HCT116 (cell line): Measurements from ENCODE around the gene HIF1A. TPM values are rescaled to one million over a fixed set of nuclear protein-coding genes. Genes with fewer than 3 reads are reported as not detected.

Source experiments
- ATAC-seq: fragments of 200-7000 bp; cut with Tn5 transposase; 2 replicates; pipeline ENCODE4 v1.9.1; 2020; ENCODE audit warnings: mild to moderate bottlenecking, moderate library complexity
- BruUV-seq: library from RNA; stranded (reverse); fragments of 400-500 nt; replicated peaks from 2 replicates; lab custom pipeline; 2021; lab: Mats Ljungman, UMichigan
- CTCF ChIA-PET: fragments of 300-600 bp; sonication (Branson Sonifier 250); formaldehyde crosslinking; loops from one replicate; lab custom pipeline; 2021; ENCODE audit warnings: antibody characterized with exemption; lab: Charles Lee
- POLR2A ChIA-PET: fragments of 300-600, 350-600 bp; sonication (Branson Sonifier 250); formaldehyde crosslinking; loops from one replicate; lab custom pipeline; 2021; ENCODE audit warnings: antibody characterized with exemption; lab: Charles Lee
- RAD21 ChIA-PET, 2 experiments: fragments of 300-600 bp; sonication (Branson Sonifier 250); formaldehyde crosslinking; loops; one replicate each; lab custom pipeline; 2023; ENCODE audit warnings: low total read pairs in 2 of 2; ENCODE audit not compliant: uncharacterized antibody in 2 of 2, unreplicated experiment in 2 of 2, low non-redundant PET in 1 of 2; lab: Charles Lee
- DNase-seq: peaks from one replicate; pipeline ENCODE4 v3.0.0-alpha.2; 2010; ENCODE audit warnings: low read depth, low spot score
- H2AFZ ChIP-seq: fragments of 200-600 bp; shearing (Covaris generic), sonication (generic); 2 replicates; pipeline ENCODE4 v1.6.1; 2017; ENCODE audit warnings: low read depth, mixed run types, mixed read lengths, antibody characterized with exemption, low read length; ENCODE audit not compliant: poor library complexity, severe bottlenecking
- H3K27ac ChIP-seq: 2 replicates; pipeline ENCODE4 v1.5.1; 2012; ENCODE audit warnings: low read depth, low read length
- H3K27me3 ChIP-seq: fragments of 200-600 bp; sonication (generic); 2 replicates; pipeline ENCODE4 v1.6.1; 2016; ENCODE audit warnings: mixed run types, low read length, mixed read lengths; ENCODE audit not compliant: insufficient read depth
- H3K36me3 ChIP-seq, 2 experiments: fragments of 200-500 bp in 1 of 2; fragments of 200-600 bp in 1 of 2; sonication (Bioruptor generic) in 1 of 2; sonication (generic) in 1 of 2; 2 replicates each; pipeline versions ENCODE4 v1.5.1 to v1.6.1; 2014 to 2016; ENCODE audit warnings: low read length in 2 of 2, inconsistent platforms in 1 of 2, mixed read lengths in 1 of 2, mixed run types in 1 of 2; ENCODE audit not compliant: insufficient read depth in 2 of 2, control insufficient read depth in 1 of 2
- H3K4me1 ChIP-seq, 2 experiments: fragments of 200-600 bp in 1 of 2; sonication (generic) in 1 of 2; 2 replicates each; pipeline versions ENCODE4 v1.5.1 to v1.6.1; 2012 to 2017; ENCODE audit warnings: low read length in 2 of 2, inconsistent platforms in 1 of 2, mild to moderate bottlenecking in 1 of 2, mixed read lengths in 1 of 2, mixed run types in 1 of 2, moderate library complexity in 1 of 2; ENCODE audit not compliant: insufficient read depth in 2 of 2, control insufficient read depth in 1 of 2
- H3K4me2 ChIP-seq: fragments of 200-600 bp; sonication (generic); 2 replicates; pipeline ENCODE4 v1.6.1; 2017; ENCODE audit warnings: mixed run types, low read length, mixed read lengths
- H3K4me3 ChIP-seq, 2 experiments: fragments of 200-600 bp in 1 of 2; sonication (generic) in 1 of 2; replicated peaks in 1 of 2; 2 replicates each; pipeline ENCODE4 v1.5.1; 2011 to 2016; ENCODE audit warnings: low read length in 2 of 2, control low read depth in 1 of 2, low read depth in 1 of 2, mild to moderate bottlenecking in 1 of 2, mixed read lengths in 1 of 2, mixed run types in 1 of 2
- H3K79me2 ChIP-seq: fragments of 200-600 bp; sonication (generic); 2 replicates; pipeline ENCODE4 v1.6.1; 2017; ENCODE audit warnings: mild to moderate bottlenecking, mixed run types, low read length, moderate library complexity, mixed read lengths; ENCODE audit not compliant: insufficient read depth
- H3K9ac ChIP-seq: fragments of 200-600 bp; sonication (generic); 2 replicates; pipeline ENCODE4 v1.6.1; 2016; ENCODE audit warnings: low read length, mixed read lengths
- H3K9me2 ChIP-seq: fragments of 200-600 bp; sonication (generic), shearing (Covaris generic); 2 replicates; pipeline ENCODE4 v1.6.1; 2017; ENCODE audit warnings: mixed run types, mild to moderate bottlenecking, moderate library complexity; ENCODE audit not compliant: insufficient read depth
- H3K9me3 ChIP-seq, 2 experiments: fragments of 200-500 bp in 1 of 2; fragments of 200-600 bp in 1 of 2; sonication (Bioruptor generic) in 1 of 2; sonication (generic) in 1 of 2; 2 replicates each; pipeline ENCODE4 v1.6.1; 2014 to 2017; ENCODE audit warnings: low read length in 2 of 2, mixed read lengths in 2 of 2, inconsistent platforms in 1 of 2, low read depth in 1 of 2, mild to moderate bottlenecking in 1 of 2, mixed run types in 1 of 2, moderate library complexity in 1 of 2; ENCODE audit not compliant: control insufficient read depth in 1 of 2, insufficient read depth in 1 of 2
- H4K20me1 ChIP-seq: fragments of 200-600 bp; sonication (generic), shearing (Covaris generic); 2 replicates; pipeline ENCODE4 v1.6.1; 2017; ENCODE audit warnings: mixed run types, mild to moderate bottlenecking, moderate library complexity; ENCODE audit not compliant: insufficient read depth
- CBX3 ChIP-seq: IDR thresholded peaks from 2 replicates; pipeline ENCODE4 v1.6.1; 2012; ENCODE audit warnings: low read depth
- CEBPB ChIP-seq: IDR thresholded peaks from 2 replicates; pipeline ENCODE4 v1.6.1; 2012; ENCODE audit warnings: low read depth
- EGR1 ChIP-seq: IDR thresholded peaks from 2 replicates; pipeline ENCODE4 v1.6.1; 2012; ENCODE audit warnings: low read depth
- EZH2 ChIP-seq: fragments of 200-600 bp; sonication (generic); IDR thresholded peaks from 2 replicates; pipeline ENCODE4 v1.6.1; 2017; ENCODE audit warnings: antibody characterized with exemption, mixed run types
- EZH2phosphoT487 ChIP-seq: fragments of 200-600 bp; IDR thresholded peaks from 2 replicates; pipeline ENCODE4 v1.6.1; 2018; ENCODE audit warnings: antibody characterized with exemption, borderline replicate concordance
- POLR2AphosphoS5 ChIP-seq: IDR thresholded peaks from 2 replicates; pipeline ENCODE4 v1.6.1; 2011; ENCODE audit warnings: mild to moderate bottlenecking, low read depth, low read length, moderate library complexity
- RAD21 ChIP-seq: IDR thresholded peaks from 2 replicates; pipeline ENCODE4 v1.6.1; 2012; ENCODE audit warnings: low read depth, mild to moderate bottlenecking
- SP1 ChIP-seq: IDR thresholded peaks from 2 replicates; pipeline ENCODE4 v1.6.1; 2012; ENCODE audit warnings: low read depth
- YY1 ChIP-seq: IDR thresholded peaks from 2 replicates; pipeline ENCODE4 v1.6.1; 2011; ENCODE audit warnings: low read length, low read depth, moderate library complexity, mild to moderate bottlenecking; ENCODE audit not compliant: insufficient replicate concordance; ENCODE audit errors: extremely low read depth
- ZFX ChIP-seq: fragments of 450-650 bp; IDR thresholded peaks from 2 replicates; pipeline ENCODE4 v1.6.1; 2017
- ZNF274 ChIP-seq: fragments of 200-500 bp; sonication (Bioruptor generic); IDR thresholded peaks from 2 replicates; pipeline ENCODE4 v1.6.1; 2014; ENCODE audit warnings: mild to moderate bottlenecking, low read depth, low read length, inconsistent platforms
- intact Hi-C: fragments of 100-400 bp; cut with micrococcal nuclease; formaldehyde crosslinking; loops from 2 replicates; pipeline ENCODE4 v1.10.0; 2022
- total RNA-seq: library from RNA; stranded (reverse); gene quantifications from one replicate; pipeline ENCODE4 v1.2.1, GENCODE V29; 2021; ENCODE audit not compliant: unreplicated experiment
- TF ChIP-seq, protein P1 (sequence below): IDR thresholded peaks from 2 replicates; pipeline ENCODE4 v1.6.1; 2012; ENCODE audit warnings: low read depth
- TF ChIP-seq, protein P2 (sequence below), 3 experiments: fragments of 200-600 bp in 1 of 3; sonication (generic) in 1 of 3; IDR thresholded peaks in 2 of 3; conservative IDR thresholded peaks in 1 of 3; 2 replicates each; pipeline ENCODE4 v1.5.1; 2012 to 2017; ENCODE audit warnings: low read depth in 2 of 3, low read length in 2 of 3, antibody characterized with exemption in 1 of 3, borderline replicate concordance in 1 of 3, control low read depth in 1 of 3, mild to moderate bottlenecking in 1 of 3, mixed read lengths in 1 of 3, mixed run types in 1 of 3, moderate library complexity in 1 of 3; ENCODE audit not compliant: insufficient read depth in 1 of 3

Gene HIF1A
- total RNA-seq, 1 experiment from 2014 or later, result 113 TPM

DNA sequence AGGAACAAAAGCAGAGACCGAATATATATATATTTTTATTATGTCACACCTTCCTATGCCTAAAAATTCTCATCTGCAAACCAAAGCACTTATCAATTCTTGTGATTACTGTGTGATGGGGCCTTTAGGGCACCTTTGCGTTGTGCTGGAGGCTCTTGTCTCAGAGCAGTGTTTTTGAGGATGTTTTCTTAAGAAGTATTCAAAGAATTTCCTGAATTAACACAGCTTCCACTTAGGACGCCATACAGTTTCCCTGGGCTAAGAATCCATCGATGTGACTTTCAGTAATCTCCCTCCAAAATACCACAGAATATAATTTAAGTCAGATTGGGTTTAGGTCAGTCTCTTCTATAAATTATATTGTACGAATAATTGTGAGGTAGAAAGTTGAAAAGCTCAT, 22.0 kb upstream of the HIF1A start:
- CTCF ChIA-PET, result no interaction called here
- H3K4me3 ChIP-seq, result no peak overlapping the region
- H3K9me3 ChIP-seq, result no peaks in the 10 kb centered on the region
- BruUV-seq, result no TSS peak
- H3K79me2 ChIP-seq, result no peaks in the 10 kb centered on the region
- H2AFZ ChIP-seq, result no peak overlapping the region
- TF ChIP-seq SP1 (no peak), RAD21 (no peak), YY1 (no peak), EZH2 (no peak)
- TF ChIP-seq, all 23 proteins: peak for 0
- Histone ChIP-seq H3K27ac (no peak overlapping the region), H3K36me3 (no peaks in the 10 kb centered on the region), H3K9ac (no peak overlapping the region), H3K27me3 (no peaks in the 10 kb centered on the region), H3K9me2 (no peaks in the 10 kb centered on the region), H4K20me1 (no peaks in the 10 kb centered on the region), H3K4me1 (peaks cover 0 to 3% of the 10 kb centered on the region in 2 experiments; a peak in 1 of 4 replicates), H3K4me2 (no peak overlapping the region)
- no peak for DNase-seq
- ATAC-seq, result no peak
- RAD21 ChIA-PET, result no interaction called here
- POLR2A ChIA-PET, result no interaction called here
- intact Hi-C loops, result no loop called here

DNA sequence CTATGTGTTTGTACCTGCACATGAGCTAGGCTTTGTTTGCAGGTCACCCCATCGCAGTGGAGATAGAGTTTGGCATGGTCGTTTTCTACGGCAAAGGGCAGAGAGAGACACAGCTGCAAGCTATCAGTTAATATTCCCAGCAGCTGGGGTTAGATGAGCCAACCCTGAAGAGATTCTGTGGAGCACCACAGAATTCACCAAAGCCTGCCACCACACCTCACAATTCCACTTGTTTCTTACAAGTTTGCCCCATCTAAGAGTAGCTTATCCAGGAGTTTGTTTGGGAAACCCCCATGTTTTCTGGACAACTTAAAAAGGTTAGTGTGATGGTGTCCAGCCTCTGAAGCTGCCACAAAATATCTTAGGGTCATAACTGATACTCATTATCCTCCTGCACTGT, 20.0 kb upstream of the HIF1A start:
- ChIA-PET RAD21 (no interaction called here), CTCF (no interaction called here), POLR2A (no interaction called here)
- Histone ChIP-seq H3K4me2 (no peak overlapping the region), H3K9me2 (no peaks in the 10 kb centered on the region), H2AFZ (no peak overlapping the region), H3K27me3 (no peaks in the 10 kb centered on the region), H3K4me3 (no peak overlapping the region), H3K9me3 (no peaks in the 10 kb centered on the region), H3K79me2 (no peaks in the 10 kb centered on the region), H4K20me1 (no peaks in the 10 kb centered on the region), H3K27ac (no peak overlapping the region), H3K36me3 (no peaks in the 10 kb centered on the region), H3K4me1 (no peaks in the 10 kb centered on the region), H3K9ac (no peak overlapping the region)
- DNase-seq, result no peak
- TF ChIP-seq YY1, result no peak
- TF ChIP-seq ZFX, result no peak
- no peak for TF ChIP-seq EZH2phosphoT487
- no peak for TF ChIP-seq CEBPB
- no peak for TF ChIP-seq POLR2AphosphoS5
- TF ChIP-seq, protein P1, sequence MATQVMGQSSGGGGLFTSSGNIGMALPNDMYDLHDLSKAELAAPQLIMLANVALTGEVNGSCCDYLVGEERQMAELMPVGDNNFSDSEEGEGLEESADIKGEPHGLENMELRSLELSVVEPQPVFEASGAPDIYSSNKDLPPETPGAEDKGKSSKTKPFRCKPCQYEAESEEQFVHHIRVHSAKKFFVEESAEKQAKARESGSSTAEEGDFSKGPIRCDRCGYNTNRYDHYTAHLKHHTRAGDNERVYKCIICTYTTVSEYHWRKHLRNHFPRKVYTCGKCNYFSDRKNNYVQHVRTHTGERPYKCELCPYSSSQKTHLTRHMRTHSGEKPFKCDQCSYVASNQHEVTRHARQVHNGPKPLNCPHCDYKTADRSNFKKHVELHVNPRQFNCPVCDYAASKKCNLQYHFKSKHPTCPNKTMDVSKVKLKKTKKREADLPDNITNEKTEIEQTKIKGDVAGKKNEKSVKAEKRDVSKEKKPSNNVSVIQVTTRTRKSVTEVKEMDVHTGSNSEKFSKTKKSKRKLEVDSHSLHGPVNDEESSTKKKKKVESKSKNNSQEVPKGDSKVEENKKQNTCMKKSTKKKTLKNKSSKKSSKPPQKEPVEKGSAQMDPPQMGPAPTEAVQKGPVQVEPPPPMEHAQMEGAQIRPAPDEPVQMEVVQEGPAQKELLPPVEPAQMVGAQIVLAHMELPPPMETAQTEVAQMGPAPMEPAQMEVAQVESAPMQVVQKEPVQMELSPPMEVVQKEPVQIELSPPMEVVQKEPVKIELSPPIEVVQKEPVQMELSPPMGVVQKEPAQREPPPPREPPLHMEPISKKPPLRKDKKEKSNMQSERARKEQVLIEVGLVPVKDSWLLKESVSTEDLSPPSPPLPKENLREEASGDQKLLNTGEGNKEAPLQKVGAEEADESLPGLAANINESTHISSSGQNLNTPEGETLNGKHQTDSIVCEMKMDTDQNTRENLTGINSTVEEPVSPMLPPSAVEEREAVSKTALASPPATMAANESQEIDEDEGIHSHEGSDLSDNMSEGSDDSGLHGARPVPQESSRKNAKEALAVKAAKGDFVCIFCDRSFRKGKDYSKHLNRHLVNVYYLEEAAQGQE, result no peak
- TF ChIP-seq, protein P2, sequence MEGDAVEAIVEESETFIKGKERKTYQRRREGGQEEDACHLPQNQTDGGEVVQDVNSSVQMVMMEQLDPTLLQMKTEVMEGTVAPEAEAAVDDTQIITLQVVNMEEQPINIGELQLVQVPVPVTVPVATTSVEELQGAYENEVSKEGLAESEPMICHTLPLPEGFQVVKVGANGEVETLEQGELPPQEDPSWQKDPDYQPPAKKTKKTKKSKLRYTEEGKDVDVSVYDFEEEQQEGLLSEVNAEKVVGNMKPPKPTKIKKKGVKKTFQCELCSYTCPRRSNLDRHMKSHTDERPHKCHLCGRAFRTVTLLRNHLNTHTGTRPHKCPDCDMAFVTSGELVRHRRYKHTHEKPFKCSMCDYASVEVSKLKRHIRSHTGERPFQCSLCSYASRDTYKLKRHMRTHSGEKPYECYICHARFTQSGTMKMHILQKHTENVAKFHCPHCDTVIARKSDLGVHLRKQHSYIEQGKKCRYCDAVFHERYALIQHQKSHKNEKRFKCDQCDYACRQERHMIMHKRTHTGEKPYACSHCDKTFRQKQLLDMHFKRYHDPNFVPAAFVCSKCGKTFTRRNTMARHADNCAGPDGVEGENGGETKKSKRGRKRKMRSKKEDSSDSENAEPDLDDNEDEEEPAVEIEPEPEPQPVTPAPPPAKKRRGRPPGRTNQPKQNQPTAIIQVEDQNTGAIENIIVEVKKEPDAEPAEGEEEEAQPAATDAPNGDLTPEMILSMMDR (IDR thresholded peaks at IDR 0.05 in 2 of 3, conservative IDR thresholded peaks at IDR 0.05 in 1 of 3; ENCODE audit: borderline replicate concordance in 1 of 3, insufficient read depth in 1 of 3, low read depth in 2 of 3, low read length in 2 of 3), result no peak
- no peak for TF ChIP-seq ZNF274
- no peak for TF ChIP-seq SP1
- no peak for TF ChIP-seq CBX3
- no peak for TF ChIP-seq EGR1
- intact Hi-C loops, result no loop called here
- no peak for ATAC-seq
- no TSS peak for BruUV-seq
